Activated CD4-positive, alpha-beta T cell treated with anti-CD3 and anti-CD28 coated beads, Interleukin-2, amount 10 ng/mL, durations not matched to agents 24 days and 14 days (primary cell): ENCODE data around the gene NUTM2G. TPM values are rescaled to one million over a fixed set of nuclear protein-coding genes. Genes with fewer than 3 reads are reported as not detected.
"Not testable (repeated sequence)": the region's sequence is repeated elsewhere in the genome, so short reads cannot be mapped to it uniquely, and the experiment has no call there.

Experiments used
- DNase-seq: peaks from one replicate; pipeline ENCODE4 v3.0.0; 2022
- H3K27ac Mint-ChIP-seq: one replicate; pipeline ENCODE4 v1.8.0; 2022; ENCODE audit warnings: mild to moderate bottlenecking, mixed read lengths
- H3K27me3 Mint-ChIP-seq: one replicate; pipeline ENCODE4 v1.8.0; 2022; ENCODE audit warnings: mixed read lengths
- H3K36me3 Mint-ChIP-seq: one replicate; pipeline ENCODE4 v1.8.0; 2022; ENCODE audit warnings: low read depth, mild to moderate bottlenecking, mixed read lengths
- H3K4me1 Mint-ChIP-seq: one replicate; pipeline ENCODE4 v1.8.0; 2021; ENCODE audit warnings: mixed read lengths
- H3K4me3 Mint-ChIP-seq: one replicate; pipeline ENCODE4 v1.8.0; 2022; ENCODE audit warnings: mild to moderate bottlenecking, moderate library complexity, mixed read lengths
- H3K9me3 Mint-ChIP-seq: one replicate; pipeline ENCODE4 v1.8.0; 2021; ENCODE audit warnings: mixed read lengths
- intact Hi-C: fragments of 100-400 bp; cut with micrococcal nuclease; formaldehyde crosslinking; loops from one replicate; pipeline ENCODE4 v1.15.1; 2023
- total RNA-seq: library from RNA; stranded (reverse); gene quantifications from 2 replicates; pipeline ENCODE4 v1.2.3, GENCODE V29; 2022

The NUTM2G gene
- total RNA-seq, 1 donor from 2014 or later, result not detected

- H3K27me3 Mint-ChIP-seq, H3K27ac Mint-ChIP-seq, H3K36me3 Mint-ChIP-seq, DNase-seq, intact Hi-C loops, H3K4me3 Mint-ChIP-seq, H3K4me1 Mint-ChIP-seq, H3K9me3 Mint-ChIP-seq: not testable (repeated sequence)
Measured at GRCh38 chr9:96984887-96985286, 56.2 kb downstream of the NUTM2G start.

Other genes starting within 250 kb of the NUTM2G start
- 8.1 and 9.6 TPM in 2 replicates for gene ZNF510, start 150.8 kb upstream of the NUTM2G start, total RNA-seq
- 4.3 and 5.1 TPM in 2 replicates for gene ZNF782, start 74.3 kb upstream of the NUTM2G start, total RNA-seq
- gene CTSV, start 110.3 kb downstream of the NUTM2G start, total RNA-seq, result 0.45 and 0.51 TPM in 2 replicates